ENCODE results near the gene IL22. TPM values are rescaled to one million over a fixed set of nuclear protein-coding genes. Genes with fewer than 3 reads are reported as not detected.
A peak's percentile ranks its signal among the peaks of the same experiment; 100 is the strongest.
"Not testable (repeated sequence)": the region's sequence is repeated elsewhere in the genome, so short reads cannot be mapped to it uniquely, and the experiment has no call there.

The IL22 gene
- total RNA-seq, 1 experiment from 2014 or later: not detected

DNA sequence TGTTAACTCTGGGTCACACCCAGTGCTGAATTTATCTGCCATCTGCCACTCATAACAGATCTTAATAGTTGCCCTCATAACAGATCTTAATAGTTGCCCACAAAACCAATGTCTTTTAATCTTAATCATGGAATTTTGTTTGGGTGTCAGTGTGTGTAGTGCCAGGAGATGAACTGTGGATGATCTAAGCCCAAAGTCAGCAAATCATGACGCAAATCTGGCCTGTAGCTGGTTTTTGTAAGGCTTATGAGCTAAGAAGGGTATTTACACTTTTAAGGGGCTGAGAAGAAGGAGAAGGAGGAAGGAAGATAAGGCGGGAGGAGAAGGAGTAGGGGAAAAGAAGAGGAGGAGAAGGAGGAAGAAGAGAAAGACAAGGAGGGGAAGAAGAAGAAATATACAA, 17.8 kb downstream of the IL22 start:
- in situ Hi-C loops (cut with HindIII; ENCODE audit: low sequenced_read_pairs): no loop called here
- DNase-seq (ENCODE audit: low spot score): no peak

DNA sequence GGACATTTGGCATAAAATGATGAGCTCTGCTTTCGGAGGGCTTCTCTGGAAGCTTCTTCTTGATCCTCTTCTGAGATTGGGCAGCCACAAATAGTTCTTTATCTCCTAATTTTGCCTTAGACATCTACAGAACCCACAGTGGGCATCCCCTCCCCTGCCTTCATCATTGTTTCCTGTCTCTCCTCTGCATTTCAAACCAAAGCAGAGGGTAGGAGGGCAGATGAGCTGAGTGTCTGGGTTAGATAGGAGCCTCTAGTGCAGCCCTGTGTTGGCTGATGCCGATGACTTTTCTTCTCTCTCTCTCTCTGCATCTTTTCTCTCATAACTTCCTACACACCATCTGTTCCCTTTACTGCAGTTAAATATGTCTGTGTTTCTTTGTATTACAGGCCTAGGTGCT, 19.3 kb downstream of the IL22 start:
- in situ Hi-C loops (cut with HindIII; ENCODE audit: low sequenced_read_pairs): no loop called here
- DNase-seq (ENCODE audit: low spot score): no peak

DNA sequence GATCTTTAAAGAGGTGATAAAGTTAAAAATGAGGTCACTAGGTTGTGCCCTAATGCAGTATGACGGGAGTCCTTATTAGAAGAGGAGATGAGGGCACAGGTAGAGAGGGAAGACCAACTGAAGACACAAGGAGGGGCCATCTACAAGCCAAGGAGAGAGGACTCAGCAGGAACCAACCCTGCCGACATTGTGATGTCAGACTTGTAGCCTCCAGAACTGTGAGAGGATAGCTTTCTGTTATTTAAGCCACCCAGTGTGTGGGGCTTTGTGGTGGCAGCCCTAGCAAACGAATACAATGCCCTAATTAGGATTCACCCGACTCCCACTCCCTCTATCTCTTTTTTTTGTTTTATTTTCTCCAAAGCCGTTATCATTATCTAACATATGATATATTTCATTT, 19.9 kb downstream of the IL22 start:
- DNase-seq (ENCODE audit: low spot score): no peak
- in situ Hi-C loops (cut with HindIII; ENCODE audit: low sequenced_read_pairs): no loop called here

DNA sequence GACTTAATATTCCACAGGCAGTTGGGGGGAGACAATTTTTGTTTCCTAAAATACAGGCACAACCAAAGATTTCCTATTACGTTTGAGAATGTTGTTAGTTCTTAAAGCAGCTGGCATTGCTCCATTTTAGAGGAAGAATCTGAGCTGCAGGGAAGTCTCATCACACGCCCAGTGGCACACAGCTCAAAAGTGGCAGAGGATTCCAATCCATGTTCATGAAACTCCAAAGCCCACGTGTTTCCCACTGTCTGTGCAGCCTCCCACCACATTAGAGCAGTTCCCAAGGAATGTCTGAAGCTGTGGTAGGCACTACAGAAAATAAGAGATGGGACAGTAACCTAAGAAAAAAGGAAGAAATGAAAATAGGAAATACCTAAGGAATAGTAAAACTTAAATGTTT, 21.7 kb downstream of the IL22 start:
- no peak for DNase-seq (ENCODE audit: low spot score)
- in situ Hi-C loops (cut with HindIII; ENCODE audit: low sequenced_read_pairs): no loop called here

DNA sequence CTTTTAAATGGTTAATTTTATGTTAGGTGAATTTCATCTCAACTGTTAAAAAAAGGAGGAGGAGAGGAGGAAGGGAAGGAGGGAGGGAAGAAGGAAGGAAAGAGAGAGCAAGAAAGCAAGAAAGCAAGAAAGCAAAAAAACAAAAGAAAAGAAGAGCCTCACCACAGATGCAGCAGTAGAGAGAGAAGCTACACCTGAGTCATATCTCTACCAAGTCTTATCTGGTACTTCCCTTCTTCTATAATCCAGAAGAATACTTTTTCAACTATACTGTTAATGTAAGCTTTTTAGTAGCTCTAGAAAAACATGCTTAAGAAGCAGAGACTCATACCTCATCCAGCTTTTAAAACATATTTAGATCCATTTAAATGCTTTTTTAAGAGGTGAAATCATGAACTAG, 22.2 kb downstream of the IL22 start:
- in situ Hi-C loops (cut with HindIII; ENCODE audit: low sequenced_read_pairs): no loop called here
- no peak for DNase-seq (ENCODE audit: low spot score)

DNA sequence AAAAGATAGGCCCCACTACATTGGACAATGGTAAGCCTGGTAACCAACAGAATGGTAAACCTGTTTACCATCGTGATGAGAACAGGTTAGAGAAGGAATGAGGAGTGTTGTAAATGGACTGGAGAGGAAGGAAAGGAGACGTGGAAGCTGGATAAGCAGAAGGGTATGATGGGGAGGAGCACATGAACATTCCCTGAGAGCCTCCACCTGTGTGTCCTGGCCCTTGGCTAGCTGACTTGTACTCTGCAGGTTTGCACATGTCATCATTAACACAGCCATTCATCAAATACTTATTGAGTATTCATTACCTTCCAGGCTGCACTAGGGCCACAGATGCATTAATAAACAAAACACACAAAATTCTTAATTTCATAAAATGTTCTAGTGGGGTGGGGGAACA, 23.4 kb downstream of the IL22 start:
- in situ Hi-C loops (cut with HindIII; ENCODE audit: low sequenced_read_pairs): no loop called here
- no peak for DNase-seq (ENCODE audit: low spot score)

DNA sequence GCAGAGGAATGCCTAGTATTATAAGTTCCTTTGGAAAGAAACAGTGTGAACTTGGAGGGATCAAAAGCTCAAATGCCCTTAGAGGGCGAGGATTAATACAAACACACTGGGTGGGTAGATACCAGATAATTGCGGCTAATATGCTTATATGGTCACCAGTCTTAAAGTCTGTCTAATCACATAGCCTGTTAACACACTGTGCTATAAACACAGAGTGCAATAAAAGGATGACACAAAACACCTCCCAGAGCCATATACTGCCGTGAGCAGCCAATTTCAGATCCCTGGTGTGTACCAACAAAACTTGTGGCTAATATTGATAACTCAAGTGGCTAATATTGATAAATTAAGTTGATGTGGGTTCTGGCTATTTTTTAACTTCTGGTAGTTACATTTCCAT, 26.0 kb downstream of the IL22 start:
- no peak for DNase-seq (ENCODE audit: low spot score)
- in situ Hi-C loops (cut with HindIII; ENCODE audit: low sequenced_read_pairs): no loop called here

DNA sequence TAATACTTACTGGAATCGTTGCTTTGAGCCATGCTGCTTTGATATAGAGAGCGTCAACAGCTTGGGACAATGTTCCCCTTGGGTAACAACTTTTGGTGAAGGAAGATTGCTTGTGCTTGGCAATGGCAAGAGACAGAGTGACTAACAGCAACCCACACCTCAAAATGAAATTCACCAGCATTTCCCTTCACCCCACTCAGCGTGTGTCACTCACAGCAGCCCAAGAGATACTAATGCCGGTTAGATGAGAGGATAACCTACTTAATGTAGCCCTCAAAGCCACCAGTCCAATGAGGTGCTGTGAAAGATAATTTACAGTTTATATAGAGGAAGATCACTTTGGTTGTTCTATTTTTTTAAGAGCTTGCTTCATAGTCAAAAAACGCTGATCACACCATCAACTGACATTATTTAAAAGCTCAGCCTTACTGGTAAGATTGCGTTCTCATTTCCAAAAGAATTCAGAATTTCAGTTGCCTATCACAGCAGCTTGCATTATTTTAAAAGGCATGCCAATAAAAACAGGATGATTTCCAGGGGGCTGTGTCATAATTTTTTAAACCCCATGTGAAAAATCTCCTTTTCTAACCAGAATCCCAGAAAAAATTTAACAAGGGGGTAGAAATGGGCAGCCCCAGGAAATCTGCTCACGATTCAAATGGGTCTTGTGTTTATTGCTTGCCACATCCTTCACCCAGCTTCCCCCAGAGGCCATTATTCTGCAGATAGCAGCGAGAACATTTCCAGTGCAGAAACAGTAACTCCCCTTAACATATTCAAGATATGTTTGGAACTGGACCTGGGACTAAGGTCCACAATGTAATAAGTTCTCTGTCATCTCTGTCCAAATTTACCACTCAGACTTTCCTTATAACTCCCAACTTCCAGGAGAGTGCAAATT, 27.6 kb downstream of the IL22 start, which contains the start of gene IL26:
TSS of gene IL26 (minus strand) at position 235 of the 901 bp plus-strand sequence. CDS start at position 181, 54 bp downstream.
- in situ Hi-C loops (cut with HindIII; ENCODE audit: low sequenced_read_pairs): no loop called here
- no peak for DNase-seq (ENCODE audit: low spot score)

DNA sequence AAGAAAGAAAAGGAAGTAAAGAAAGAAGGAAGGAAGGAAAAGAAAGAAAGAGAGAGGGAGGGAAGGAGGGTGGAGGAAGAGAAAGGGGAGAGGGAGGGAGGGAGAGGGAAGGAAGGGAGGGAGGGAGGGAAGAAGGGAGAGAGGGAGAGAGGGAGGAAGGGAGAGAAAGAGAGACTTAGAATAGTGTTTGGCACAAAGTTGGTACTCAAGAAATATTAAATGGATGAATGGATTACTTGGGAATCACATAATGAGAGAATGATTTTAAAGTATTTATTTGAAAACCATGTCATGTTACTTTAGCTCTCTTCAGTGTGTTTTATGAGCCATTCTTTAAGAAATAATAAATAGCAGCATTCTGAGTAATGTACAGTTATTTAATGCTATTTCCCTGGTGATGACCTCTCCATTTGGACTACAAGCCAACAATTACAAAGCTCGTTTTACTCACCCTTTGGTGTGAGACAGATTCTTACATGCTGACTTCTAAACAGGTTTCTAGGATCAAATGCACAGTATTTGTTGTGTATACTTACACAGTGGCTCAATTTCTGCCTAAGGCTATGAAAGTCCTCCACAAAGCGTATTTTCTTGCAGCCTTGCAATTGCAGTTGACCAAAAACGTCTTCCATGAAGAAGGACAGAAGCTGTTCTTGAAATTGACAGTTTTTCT, 28.7 kb downstream of the IL22 start:
- in situ Hi-C loops (cut with HindIII; ENCODE audit: low sequenced_read_pairs): no loop called here
- no peak for DNase-seq (ENCODE audit: low spot score)

DNA sequence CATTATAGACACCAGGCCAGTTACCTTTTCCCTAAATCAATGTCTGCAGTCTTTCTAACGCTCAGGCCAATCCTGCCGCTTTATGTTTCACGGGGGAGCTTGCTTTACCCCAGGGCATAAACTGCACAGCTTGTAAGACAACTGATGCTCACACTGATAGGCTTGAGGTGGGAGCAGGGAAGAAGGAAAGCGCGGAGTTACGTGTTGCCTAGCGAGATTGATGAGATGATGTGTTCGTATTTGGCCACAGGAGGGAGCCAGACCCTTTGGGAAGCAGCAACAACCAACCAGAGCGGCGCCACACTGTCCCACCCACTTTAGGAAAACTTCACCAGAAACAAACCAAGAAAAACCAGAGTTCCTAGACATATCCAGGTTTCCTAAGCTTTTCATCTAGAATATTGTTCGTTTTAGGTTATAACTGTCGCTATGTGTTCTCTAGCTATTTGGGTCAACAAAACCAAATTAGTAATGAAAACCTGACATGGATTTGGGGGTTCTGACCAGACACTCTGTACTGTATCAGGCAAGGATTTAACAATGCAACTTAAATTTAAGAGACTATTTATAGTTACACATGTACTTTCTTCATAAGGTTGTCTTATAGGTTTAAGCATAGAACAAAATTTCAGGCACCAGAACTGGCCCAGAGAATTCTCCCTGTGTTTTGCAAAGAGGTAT, 30.2 kb downstream of the IL22 start:
- peak; percentile 58 for DNase-seq (ENCODE audit: low spot score)
- in situ Hi-C loops (cut with HindIII; ENCODE audit: low sequenced_read_pairs): no loop called here

DNA sequence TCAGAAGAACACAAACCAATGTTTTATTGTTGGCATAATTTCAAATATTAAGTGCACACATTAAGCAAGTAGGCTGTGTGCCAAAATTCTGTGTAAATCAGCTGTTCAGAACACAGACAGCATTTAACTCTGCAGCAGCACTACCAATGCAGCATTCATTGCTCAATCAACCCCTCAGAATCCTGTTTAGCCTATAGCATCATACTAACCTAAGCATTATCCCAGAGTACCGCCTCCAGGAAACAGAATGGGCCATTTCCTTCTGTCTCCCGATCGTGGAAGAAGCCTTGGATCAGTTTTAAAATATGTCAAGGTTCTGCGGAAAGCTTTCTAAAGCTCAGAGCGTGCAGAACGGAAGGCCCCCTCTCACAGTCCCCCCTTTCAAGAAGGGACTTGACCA, 31.1 kb downstream of the IL22 start:
- DNase-seq (ENCODE audit: low spot score): no peak
- in situ Hi-C loops (cut with HindIII; ENCODE audit: low sequenced_read_pairs): no loop called here

DNA sequence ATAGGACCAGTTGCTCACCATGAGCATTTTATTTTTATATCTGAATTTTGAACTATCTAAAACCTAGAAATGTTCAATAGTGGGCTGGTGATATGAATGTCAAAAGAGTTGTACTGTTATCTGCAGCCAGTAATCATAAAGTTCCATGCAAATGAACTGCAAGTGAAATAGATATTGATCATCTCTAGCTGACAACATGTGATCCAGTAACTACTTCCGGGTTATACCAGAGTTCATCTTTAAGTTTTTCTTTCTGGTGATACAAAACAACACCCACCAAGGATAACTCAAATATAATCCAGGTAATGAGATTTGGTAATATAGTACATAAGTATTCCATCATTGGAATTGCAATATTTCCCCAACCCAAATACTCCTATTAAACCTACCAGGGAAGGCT, 31.9 kb downstream of the IL22 start:
- in situ Hi-C loops (cut with HindIII; ENCODE audit: low sequenced_read_pairs): no loop called here

DNA sequence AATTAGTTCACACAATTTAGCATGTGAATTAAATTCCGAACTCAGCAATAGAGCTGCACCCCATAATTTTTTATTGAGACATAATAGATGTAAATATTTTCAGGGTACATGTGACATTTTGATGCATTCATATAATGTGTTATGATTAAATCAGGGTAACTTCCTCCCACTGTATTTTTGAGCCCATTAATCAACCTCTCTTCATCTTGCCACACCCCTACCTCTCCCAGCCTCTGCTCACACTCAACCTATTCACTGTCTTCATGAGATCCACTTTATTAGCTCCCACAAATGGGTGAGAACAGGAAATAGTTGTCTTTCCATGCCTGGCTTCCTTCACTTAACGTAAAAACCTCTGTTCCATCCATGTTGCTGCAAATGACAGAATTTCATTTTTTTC, 42.5 kb downstream of the IL22 start:
- in situ Hi-C loops (cut with HindIII; ENCODE audit: low sequenced_read_pairs): no loop called here
- no peak for DNase-seq (ENCODE audit: low spot score)

More for the DNA sequence above, 31.9 kb downstream of the IL22 start:
- DNase-seq (ENCODE audit: low spot score): no peak

DNA sequence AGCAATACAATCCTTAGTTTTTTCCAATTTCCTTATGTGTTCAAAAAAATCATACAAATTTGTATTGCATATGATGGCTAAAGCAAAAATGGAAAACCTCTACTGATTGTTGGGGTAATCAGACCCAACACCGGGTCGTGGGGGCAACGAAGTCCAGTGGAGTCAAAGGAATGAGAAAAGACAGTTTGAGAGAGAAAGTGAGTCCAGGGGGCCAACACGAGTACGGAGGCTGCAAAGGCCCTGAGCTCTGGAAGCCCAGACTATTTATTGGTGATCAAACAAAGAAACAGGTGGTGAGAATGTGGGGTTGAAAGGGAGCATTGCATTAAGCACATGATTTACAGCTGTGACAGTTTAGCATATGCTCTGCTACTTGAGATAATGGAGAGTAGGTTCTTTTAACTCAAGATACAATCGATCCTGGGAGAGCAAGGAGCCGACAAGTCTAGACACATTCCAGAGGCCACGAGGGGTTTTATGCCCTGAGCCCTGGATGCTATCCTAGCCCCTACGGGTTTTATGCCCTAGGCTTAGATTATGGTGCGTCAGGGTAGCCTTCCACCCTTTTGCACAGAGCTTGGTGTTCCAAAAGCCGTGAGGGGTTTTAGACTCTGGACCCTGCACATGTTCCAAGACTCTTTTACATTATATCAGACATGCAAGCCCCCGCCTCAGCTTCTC, 44.2 kb downstream of the IL22 start:
- DNase-seq (ENCODE audit: low spot score); in situ Hi-C loops (cut with HindIII; ENCODE audit: low sequenced_read_pairs): not testable (repeated sequence)

DNA sequence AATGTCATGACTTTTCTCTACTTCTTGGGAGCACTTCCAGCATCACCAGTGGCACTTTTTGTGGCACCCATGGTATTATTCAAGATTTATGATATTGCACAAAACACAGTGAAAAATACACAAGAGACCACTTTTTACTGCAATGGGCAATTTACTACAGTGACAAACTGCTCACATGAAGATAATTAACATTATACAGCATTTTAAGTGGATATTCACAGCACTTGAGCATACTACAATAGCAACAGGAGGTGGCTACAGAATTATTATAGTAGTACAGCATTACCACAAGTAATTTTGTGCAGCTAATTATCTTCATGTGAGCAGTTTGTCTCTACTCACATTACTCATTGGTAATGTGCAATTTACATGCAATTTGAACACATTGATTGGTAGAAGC, 46.1 kb downstream of the IL22 start:
- DNase-seq (ENCODE audit: low spot score): no peak
- in situ Hi-C loops (cut with HindIII; ENCODE audit: low sequenced_read_pairs): no loop called here

DNA sequence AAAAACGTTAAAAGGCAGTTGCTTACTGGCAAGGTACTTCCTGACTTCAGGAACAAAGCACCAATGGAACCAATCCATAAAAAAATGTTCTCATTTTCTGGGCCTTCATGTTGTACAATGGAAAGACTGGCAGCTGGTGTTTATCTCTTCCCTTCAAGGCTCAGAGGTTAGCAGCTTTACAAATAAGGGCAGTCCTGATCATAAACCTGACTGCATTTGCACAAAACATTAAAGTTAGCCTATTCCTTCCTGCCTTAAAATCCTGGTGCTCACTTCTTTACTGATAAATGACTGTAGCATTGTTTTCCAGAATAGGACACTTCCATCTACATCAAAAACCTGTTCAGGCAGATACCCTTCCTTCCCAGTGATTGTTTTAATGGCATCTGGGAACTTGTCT, 47.0 kb downstream of the IL22 start:
- DNase-seq (ENCODE audit: low spot score): no peak
- in situ Hi-C loops (cut with HindIII; ENCODE audit: low sequenced_read_pairs): no loop called here

DNA sequence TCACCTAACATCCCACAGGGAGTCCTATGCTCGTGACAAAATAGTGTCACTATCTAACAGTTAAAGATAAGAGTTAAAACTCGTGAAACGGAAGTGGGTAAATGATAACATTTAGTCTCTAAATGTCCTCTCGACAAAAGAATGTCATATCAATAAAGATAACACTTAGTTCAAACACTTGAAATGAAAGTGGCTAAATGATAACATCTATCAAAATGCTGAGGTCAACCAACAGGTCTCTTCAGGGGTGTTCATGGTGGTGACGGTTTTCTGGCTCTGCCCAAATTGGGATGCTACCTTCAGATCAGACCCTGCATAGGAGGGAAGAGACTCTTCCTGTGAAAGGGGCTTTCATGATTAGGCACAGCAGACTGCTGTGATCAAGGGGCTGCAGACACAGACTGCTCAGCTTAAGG, 49.9 kb downstream of the IL22 start:
- no peak for DNase-seq (ENCODE audit: low spot score)
- in situ Hi-C loops (cut with HindIII; ENCODE audit: low sequenced_read_pairs): no loop called here

DNA sequence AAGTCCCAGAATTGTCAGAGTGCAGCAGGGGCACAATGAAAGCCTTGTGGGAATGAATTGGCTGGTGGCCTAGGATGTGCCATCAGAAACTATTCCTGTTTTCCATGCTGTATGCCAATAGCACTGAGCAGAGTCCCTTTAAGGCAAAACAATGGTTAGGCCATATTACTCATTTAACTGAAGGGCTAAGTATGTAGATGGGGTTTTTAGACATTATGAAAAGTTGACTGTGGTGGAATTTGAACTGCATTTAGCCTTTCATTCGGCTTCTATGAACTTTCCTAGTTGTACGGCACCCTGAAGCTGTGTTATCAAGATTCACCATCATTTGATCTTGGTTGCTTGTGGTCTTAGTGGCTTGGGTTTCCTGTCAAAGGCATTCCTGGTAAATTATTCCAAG, 52.5 kb downstream of the IL22 start:
- DNase-seq (ENCODE audit: low spot score): no peak
- in situ Hi-C loops (cut with HindIII; ENCODE audit: low sequenced_read_pairs): no loop called here

DNA sequence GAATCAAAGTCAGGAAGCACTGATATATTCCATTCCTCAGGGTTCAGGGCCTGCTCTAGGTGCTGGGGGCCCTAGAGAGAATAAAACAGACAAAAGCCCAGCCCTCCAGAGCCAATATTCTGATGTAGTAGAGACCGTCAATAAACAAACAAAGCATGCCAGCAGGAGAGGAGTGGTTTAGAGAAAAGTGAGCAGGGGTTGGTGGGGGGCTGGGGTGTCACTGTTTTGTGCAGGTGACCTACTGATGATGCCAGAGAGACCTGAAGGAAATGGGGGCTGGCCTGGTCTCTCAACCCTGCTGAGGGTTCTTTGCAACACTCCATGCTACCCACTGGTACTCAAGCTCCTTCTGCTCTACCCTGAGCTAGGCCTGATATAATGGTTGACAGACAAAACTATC, 54.3 kb downstream of the IL22 start:
- in situ Hi-C loops (cut with HindIII; ENCODE audit: low sequenced_read_pairs): no loop called here

More for the DNA sequence above, 54.3 kb downstream of the IL22 start:
- no peak for DNase-seq (ENCODE audit: low spot score)

Measured in G401 (cell line).